Endothelial cell of umbilical vein (primary cell): Measurements from ENCODE around the gene DNAL1. TPM values are rescaled to one million over a fixed set of nuclear protein-coding genes. Genes with fewer than 3 reads are reported as not detected.

Experiments used
- BruUV-seq: library from RNA; stranded (reverse); fragments of 400-500 nt; replicated peaks from 2 replicates; lab custom pipeline; 2021; lab: Mats Ljungman, UMichigan
- CTCF ChIA-PET: fragments of 300-600, 350-600 bp; sonication (Branson Sonifier 250); formaldehyde crosslinking; loops from one replicate; lab custom pipeline; 2021; ENCODE audit warnings: antibody characterized with exemption, inconsistent platforms; lab: Charles Lee
- POLR2A ChIA-PET: fragments of 300-600, 350-600 bp; sonication (Branson Sonifier 250); formaldehyde crosslinking; loops from one replicate; lab custom pipeline; 2021; ENCODE audit warnings: antibody characterized with exemption, inconsistent platforms; lab: Charles Lee
- DNase-seq: peaks from one replicate; pipeline ENCODE4 v3.0.0-alpha.2; 2011; ENCODE audit warnings: low read depth, low spot score
- FAIRE-seq: peaks from 2 replicates; lab custom pipeline; 2011; peaks lifted over from hg19 to GRCh38; lab: Jason Lieb, UNC
- H2AFZ ChIP-seq: 2 replicates; pipeline ENCODE4 v1.6.0; 2012; ENCODE audit warnings: low read depth, low read length, control low read depth, inconsistent platforms
- H3K27ac ChIP-seq: 2 replicates; pipeline ENCODE4 v1.5.1; 2011; ENCODE audit warnings: low read depth, mild to moderate bottlenecking, control low read depth, low read length, moderate library complexity; ENCODE audit not compliant: insufficient read depth
- H3K27me3 ChIP-seq, 2 experiments: 2 replicates each; pipeline versions ENCODE4 v1.6.0 to v1.6.1; 2011; ENCODE audit warnings: low read length in 2 of 2, mixed read lengths in 1 of 2; ENCODE audit not compliant: control insufficient read depth in 2 of 2, insufficient read depth in 2 of 2
- H3K36me3 ChIP-seq, 2 experiments: 2 replicates in 1 of 2; 3 replicates in 1 of 2; pipeline ENCODE4 v1.5.1; 2011; ENCODE audit warnings: low read length in 2 of 2, mild to moderate bottlenecking in 1 of 2, moderate library complexity in 1 of 2; ENCODE audit not compliant: control insufficient read depth in 2 of 2, insufficient read depth in 2 of 2; ENCODE audit errors: extremely low read depth in 1 of 2
- H3K4me1 ChIP-seq: 3 replicates; pipeline ENCODE4 v1.5.1; 2011; ENCODE audit warnings: mild to moderate bottlenecking, low read length; ENCODE audit not compliant: control insufficient read depth, insufficient read depth; ENCODE audit errors: extremely low read depth
- H3K4me2 ChIP-seq: 2 replicates; pipeline ENCODE4 v1.6.1; 2011; ENCODE audit warnings: low read length, control low read depth, mixed read lengths; ENCODE audit not compliant: insufficient read depth
- H3K4me3 ChIP-seq, 3 experiments: fragments of 200-600 bp in 1 of 3; sonication (generic), shearing (Covaris generic) in 1 of 3; replicated peaks in 1 of 3; 2 replicates each; pipeline ENCODE4 v1.5.1; 2011 to 2016; ENCODE audit warnings: control low read depth in 3 of 3, low read length in 3 of 3, mild to moderate bottlenecking in 2 of 3, inconsistent platforms in 1 of 3, low read depth in 1 of 3, moderate library complexity in 1 of 3; ENCODE audit not compliant: insufficient read depth in 1 of 3
- H3K79me2 ChIP-seq: 2 replicates; pipeline ENCODE4 v1.6.0; 2012; ENCODE audit warnings: low read length, inconsistent platforms; ENCODE audit not compliant: control insufficient read depth, insufficient read depth
- H3K9ac ChIP-seq: replicated peaks from 2 replicates; pipeline ENCODE3; 2011; ENCODE audit warnings: low read length, control low read depth; ENCODE audit not compliant: insufficient read depth; ENCODE audit errors: extremely low read depth
- H3K9me1 ChIP-seq: replicated peaks from 3 replicates; pipeline ENCODE4 v1.6.0; 2011; ENCODE audit warnings: mild to moderate bottlenecking, low read length; ENCODE audit not compliant: control insufficient read depth, insufficient read depth; ENCODE audit errors: extremely low read depth
- H3K9me3 ChIP-seq: replicated peaks from 2 replicates; pipeline ENCODE4 v1.5.1; 2012; ENCODE audit warnings: low read length, inconsistent platforms; ENCODE audit not compliant: control insufficient read depth, insufficient read depth
- H4K20me1 ChIP-seq: replicated peaks from 2 replicates; pipeline ENCODE3; 2011; ENCODE audit warnings: mild to moderate bottlenecking, low read length; ENCODE audit not compliant: control insufficient read depth, insufficient read depth; ENCODE audit errors: extremely low read depth
- EZH2 ChIP-seq: IDR thresholded peaks from 2 replicates; pipeline ENCODE4 v1.6.1; 2012; ENCODE audit warnings: borderline replicate concordance, low read depth, mild to moderate bottlenecking, moderate library complexity, low read length, inconsistent platforms; ENCODE audit not compliant: severe bottlenecking
- FOS ChIP-seq: IDR thresholded peaks from 2 replicates; pipeline ENCODE4 v1.6.1; 2011; ENCODE audit warnings: mild to moderate bottlenecking, low read length, moderate library complexity, borderline replicate concordance; ENCODE audit not compliant: insufficient read depth
- JUN ChIP-seq: IDR thresholded peaks from 2 replicates; pipeline ENCODE4 v1.6.1; 2011; ENCODE audit warnings: borderline replicate concordance, low read depth; ENCODE audit not compliant: insufficient read length, insufficient read depth
- MYC ChIP-seq: IDR thresholded peaks from one replicate; pipeline ENCODE4 v1.6.1; 2011; ENCODE audit warnings: mild to moderate bottlenecking, low read depth, low read length
- POLR2AphosphoS5 ChIP-seq: IDR thresholded peaks from 2 replicates; pipeline ENCODE4 v1.6.1; 2012; ENCODE audit warnings: low read depth, mild to moderate bottlenecking, control low read depth, low read length, moderate library complexity; ENCODE audit not compliant: insufficient read depth
- dilution Hi-C: fragments of 300-500 bp; cut with MboI; formaldehyde crosslinking; loops from one replicate; pipeline ENCODE4 v1.15.0; 2019; ENCODE audit warnings: low sequenced_read_pairs; ENCODE audit not compliant: extremely low pct_ligation_motif_present
- intact Hi-C: fragments of 100-400 bp; cut with micrococcal nuclease; formaldehyde crosslinking; loops from one replicate; pipeline ENCODE4 v1.10.0; 2022
- polyA plus RNA-seq, 4 experiments: library from polyadenylated mRNA; depleted of rRNA in 3 of 4; stranded (reverse) in 3 of 4; unstranded in 1 of 4; fragments of >200 nt; gene quantifications; 2 replicates each; pipeline versions ENCODE4 v1.2.1 to v1.2.3, GENCODE V29; 2011 to 2012; ENCODE audit warnings: missing spikeins in 1 of 4
- total RNA-seq: library from RNA; stranded (reverse); gene quantifications from 2 replicates; pipeline ENCODE4 v1.2.3, GENCODE V29; 2021
- TF ChIP-seq, protein P1 (sequence below), 2 donors: IDR thresholded peaks; 1 replicate in 1 of 2; 2 replicates in 1 of 2; pipeline ENCODE4 v1.5.1; 2011; ENCODE audit warnings: low read length in 2 of 2, mild to moderate bottlenecking in 2 of 2, moderate library complexity in 2 of 2, control low read depth in 1 of 2, inconsistent platforms in 1 of 2, low read depth in 1 of 2; ENCODE audit not compliant: insufficient read depth in 1 of 2; ENCODE audit errors: extremely low read depth in 1 of 2
- TF ChIP-seq, protein P2 (sequence below): IDR thresholded peaks from 2 replicates; pipeline ENCODE4 v1.6.1; 2011; ENCODE audit not compliant: insufficient read depth, insufficient read length

DNAL1 gene
- total and polyA plus RNA-seq, 2 donors (not counting 3 experiments of a cell fraction or from before 2014, with no cell fraction given), result 2.4 to 15.3 TPM

DNA sequence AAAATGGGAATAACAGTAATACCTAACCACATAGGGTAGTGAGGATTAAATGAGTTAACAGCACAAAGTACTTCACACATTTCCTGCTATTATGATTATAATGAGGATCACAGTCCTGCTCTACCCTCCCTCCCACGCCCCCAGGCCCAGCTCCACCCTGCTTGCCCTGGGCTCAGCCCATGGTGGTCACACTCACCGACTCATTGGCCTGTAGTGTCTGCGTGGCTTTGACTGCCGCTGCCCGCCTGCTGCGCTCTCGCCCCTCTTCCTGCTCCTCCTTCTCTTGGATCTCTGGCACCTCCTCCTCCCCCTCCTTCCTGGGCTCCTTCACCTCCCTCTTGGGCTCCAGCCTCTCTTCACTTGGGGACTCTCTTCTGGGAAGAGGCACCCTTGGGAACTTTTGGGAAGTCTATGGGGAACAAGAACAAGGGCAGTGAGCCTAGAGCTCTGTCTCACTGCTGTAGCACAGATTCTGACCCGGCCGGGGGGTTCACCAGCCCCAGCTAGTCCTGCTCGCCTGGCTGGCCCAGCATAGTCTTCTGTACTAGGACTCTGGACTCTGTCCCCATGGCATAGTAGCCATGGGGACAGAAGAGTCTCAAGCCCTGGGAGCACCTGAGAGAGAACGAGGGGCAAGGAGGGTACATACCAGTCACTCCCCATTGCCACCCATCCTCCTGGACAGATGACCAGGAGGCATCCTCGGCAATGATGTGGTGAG is 76.5 kb downstream of the DNAL1 start:
- H3K9me3 ChIP-seq, result no peaks in the 10 kb centered on the region
- H3K4me3 ChIP-seq, result no peak overlapping the region
- H3K9ac ChIP-seq, result no peak overlapping the region
- intact Hi-C loops (no loop called here), dilution Hi-C loops (no loop called here)
- peaks cover 29% of the 10 kb centered on the region for H3K4me1 ChIP-seq
- BruUV-seq, result no TSS peak
- no peak for FAIRE-seq
- no peaks in the 10 kb centered on the region for H3K27me3 ChIP-seq
- CTCF ChIA-PET, result interaction anchor here (0.6 kb wide), 1 partner anchor 17 kb away, joined by 3 read pairs; no protein-coding TSS in a partner anchor
- TF ChIP-seq POLR2AphosphoS5 (no peak), MYC (no peak), JUN (no peak), EZH2 (no peak), FOS (no peak)
- TF ChIP-seq, protein P1, sequence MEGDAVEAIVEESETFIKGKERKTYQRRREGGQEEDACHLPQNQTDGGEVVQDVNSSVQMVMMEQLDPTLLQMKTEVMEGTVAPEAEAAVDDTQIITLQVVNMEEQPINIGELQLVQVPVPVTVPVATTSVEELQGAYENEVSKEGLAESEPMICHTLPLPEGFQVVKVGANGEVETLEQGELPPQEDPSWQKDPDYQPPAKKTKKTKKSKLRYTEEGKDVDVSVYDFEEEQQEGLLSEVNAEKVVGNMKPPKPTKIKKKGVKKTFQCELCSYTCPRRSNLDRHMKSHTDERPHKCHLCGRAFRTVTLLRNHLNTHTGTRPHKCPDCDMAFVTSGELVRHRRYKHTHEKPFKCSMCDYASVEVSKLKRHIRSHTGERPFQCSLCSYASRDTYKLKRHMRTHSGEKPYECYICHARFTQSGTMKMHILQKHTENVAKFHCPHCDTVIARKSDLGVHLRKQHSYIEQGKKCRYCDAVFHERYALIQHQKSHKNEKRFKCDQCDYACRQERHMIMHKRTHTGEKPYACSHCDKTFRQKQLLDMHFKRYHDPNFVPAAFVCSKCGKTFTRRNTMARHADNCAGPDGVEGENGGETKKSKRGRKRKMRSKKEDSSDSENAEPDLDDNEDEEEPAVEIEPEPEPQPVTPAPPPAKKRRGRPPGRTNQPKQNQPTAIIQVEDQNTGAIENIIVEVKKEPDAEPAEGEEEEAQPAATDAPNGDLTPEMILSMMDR (IDR thresholded peaks at IDR 0.05; ENCODE audit: extremely low read depth in 1 of 2, insufficient read depth in 1 of 2, low read depth in 1 of 2, low read length in 2 of 2), result no peak
- TF ChIP-seq, protein P2, sequence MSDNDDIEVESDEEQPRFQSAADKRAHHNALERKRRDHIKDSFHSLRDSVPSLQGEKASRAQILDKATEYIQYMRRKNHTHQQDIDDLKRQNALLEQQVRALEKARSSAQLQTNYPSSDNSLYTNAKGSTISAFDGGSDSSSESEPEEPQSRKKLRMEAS, result no peak
- POLR2A ChIA-PET, result no interaction called here
- no peaks in the 10 kb centered on the region for H4K20me1 ChIP-seq
- no peak overlapping the region for H2AFZ ChIP-seq
- no peak overlapping the region for H3K27ac ChIP-seq
- no peaks in the 10 kb centered on the region for H3K79me2 ChIP-seq
- H3K36me3 ChIP-seq, result peaks cover 36 to 42% of the 10 kb centered on the region in 2 experiments
- H3K9me1 ChIP-seq, result no peaks in the 10 kb centered on the region
- no peak for DNase-seq
- H3K4me2 ChIP-seq, result no peak overlapping the region
